Panc1 (cell line): Measurements from ENCODE around the gene NECAP2.

Experiments used
- SIN3A ChIP-seq: IDR thresholded peaks from 2 replicates; pipeline ENCODE4 v1.6.1; 2012; ENCODE audit warnings: low read depth, mild to moderate bottlenecking, low read length, moderate library complexity, borderline replicate concordance; ENCODE audit not compliant: insufficient read depth
- TF ChIP-seq, protein P1 (sequence below): fragments of 450-650 bp; IDR thresholded peaks from 2 replicates; pipeline ENCODE4 v1.5.1; 2017; ENCODE audit warnings: mild to moderate bottlenecking
- TF ChIP-seq, protein P2 (sequence below), 2 experiments: IDR thresholded peaks; 2 replicates each; pipeline ENCODE4 v1.6.1; 2011 to 2012; ENCODE audit warnings: low read depth in 2 of 2, control low read depth in 1 of 2, low read length in 1 of 2, mild to moderate bottlenecking in 1 of 2, moderate library complexity in 1 of 2; ENCODE audit not compliant: insufficient read depth in 1 of 2

DNA sequence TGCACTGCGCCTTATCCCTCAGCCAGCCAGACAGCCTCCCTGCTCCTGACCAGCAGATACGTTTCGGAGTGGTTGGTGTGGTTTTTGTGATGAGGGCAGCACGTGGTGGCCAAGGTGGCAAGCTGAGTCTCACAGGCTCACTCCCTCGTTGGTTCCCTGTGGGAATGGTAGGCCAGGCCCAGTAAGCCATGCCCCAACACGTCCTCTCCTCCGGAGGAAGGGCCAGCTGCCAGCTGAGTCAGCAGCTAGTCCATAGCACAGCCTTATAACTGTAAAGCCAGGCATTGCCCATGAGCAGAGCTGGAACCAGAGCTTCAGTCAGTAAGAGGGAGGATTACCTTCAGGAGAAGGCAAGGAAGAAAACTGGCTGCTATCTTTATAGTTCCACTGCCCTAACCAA lies 43.9 kb upstream of the NECAP2 start:
- TF ChIP-seq, protein P1, sequence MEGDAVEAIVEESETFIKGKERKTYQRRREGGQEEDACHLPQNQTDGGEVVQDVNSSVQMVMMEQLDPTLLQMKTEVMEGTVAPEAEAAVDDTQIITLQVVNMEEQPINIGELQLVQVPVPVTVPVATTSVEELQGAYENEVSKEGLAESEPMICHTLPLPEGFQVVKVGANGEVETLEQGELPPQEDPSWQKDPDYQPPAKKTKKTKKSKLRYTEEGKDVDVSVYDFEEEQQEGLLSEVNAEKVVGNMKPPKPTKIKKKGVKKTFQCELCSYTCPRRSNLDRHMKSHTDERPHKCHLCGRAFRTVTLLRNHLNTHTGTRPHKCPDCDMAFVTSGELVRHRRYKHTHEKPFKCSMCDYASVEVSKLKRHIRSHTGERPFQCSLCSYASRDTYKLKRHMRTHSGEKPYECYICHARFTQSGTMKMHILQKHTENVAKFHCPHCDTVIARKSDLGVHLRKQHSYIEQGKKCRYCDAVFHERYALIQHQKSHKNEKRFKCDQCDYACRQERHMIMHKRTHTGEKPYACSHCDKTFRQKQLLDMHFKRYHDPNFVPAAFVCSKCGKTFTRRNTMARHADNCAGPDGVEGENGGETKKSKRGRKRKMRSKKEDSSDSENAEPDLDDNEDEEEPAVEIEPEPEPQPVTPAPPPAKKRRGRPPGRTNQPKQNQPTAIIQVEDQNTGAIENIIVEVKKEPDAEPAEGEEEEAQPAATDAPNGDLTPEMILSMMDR, result no peak
- no peak for TF ChIP-seq SIN3A
- TF ChIP-seq, protein P2, sequence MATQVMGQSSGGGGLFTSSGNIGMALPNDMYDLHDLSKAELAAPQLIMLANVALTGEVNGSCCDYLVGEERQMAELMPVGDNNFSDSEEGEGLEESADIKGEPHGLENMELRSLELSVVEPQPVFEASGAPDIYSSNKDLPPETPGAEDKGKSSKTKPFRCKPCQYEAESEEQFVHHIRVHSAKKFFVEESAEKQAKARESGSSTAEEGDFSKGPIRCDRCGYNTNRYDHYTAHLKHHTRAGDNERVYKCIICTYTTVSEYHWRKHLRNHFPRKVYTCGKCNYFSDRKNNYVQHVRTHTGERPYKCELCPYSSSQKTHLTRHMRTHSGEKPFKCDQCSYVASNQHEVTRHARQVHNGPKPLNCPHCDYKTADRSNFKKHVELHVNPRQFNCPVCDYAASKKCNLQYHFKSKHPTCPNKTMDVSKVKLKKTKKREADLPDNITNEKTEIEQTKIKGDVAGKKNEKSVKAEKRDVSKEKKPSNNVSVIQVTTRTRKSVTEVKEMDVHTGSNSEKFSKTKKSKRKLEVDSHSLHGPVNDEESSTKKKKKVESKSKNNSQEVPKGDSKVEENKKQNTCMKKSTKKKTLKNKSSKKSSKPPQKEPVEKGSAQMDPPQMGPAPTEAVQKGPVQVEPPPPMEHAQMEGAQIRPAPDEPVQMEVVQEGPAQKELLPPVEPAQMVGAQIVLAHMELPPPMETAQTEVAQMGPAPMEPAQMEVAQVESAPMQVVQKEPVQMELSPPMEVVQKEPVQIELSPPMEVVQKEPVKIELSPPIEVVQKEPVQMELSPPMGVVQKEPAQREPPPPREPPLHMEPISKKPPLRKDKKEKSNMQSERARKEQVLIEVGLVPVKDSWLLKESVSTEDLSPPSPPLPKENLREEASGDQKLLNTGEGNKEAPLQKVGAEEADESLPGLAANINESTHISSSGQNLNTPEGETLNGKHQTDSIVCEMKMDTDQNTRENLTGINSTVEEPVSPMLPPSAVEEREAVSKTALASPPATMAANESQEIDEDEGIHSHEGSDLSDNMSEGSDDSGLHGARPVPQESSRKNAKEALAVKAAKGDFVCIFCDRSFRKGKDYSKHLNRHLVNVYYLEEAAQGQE (IDR thresholded peaks at IDR 0.05; ENCODE audit: insufficient read depth in 1 of 2, low read depth in 2 of 2, low read length in 1 of 2), result no peak
